CD14-positive monocyte (primary cell): Measurements from ENCODE around the gene AGO3. TPM values are rescaled to one million over a fixed set of nuclear protein-coding genes. Genes with fewer than 3 reads are reported as not detected.

ENCODE experiments used
- DNase-seq, 3 donors: peaks; one replicate each; pipeline ENCODE4 v3.0.0-alpha.2; 2011 to 2022
- H2AFZ ChIP-seq: 2 replicates; pipeline ENCODE4 v1.6.0; 2012; ENCODE audit warnings: mild to moderate bottlenecking, low read depth, low read length, inconsistent platforms; ENCODE audit not compliant: insufficient read depth, poor library complexity, severe bottlenecking
- H3K27ac ChIP-seq, 2 donors: 1 replicate in 1 of 2; 2 replicates in 1 of 2; pipeline ENCODE4 v1.5.1; 2012 to 2013; ENCODE audit warnings: low read length in 2 of 2, control low read depth in 1 of 2, inconsistent platforms in 1 of 2, low read depth in 1 of 2, mild to moderate bottlenecking in 1 of 2
- H3K27me3 ChIP-seq, 2 donors: one replicate each; pipeline versions ENCODE4 v1.6.0 to v1.6.1; 2011 to 2013; ENCODE audit warnings: low read length in 2 of 2; ENCODE audit not compliant: control insufficient read depth in 2 of 2, insufficient read depth in 2 of 2
- H3K36me3 ChIP-seq, 2 donors: replicated peaks in 1 of 2; 1 replicate in 1 of 2; 2 replicates in 1 of 2; pipeline versions ENCODE4 v1.5.1 to v1.6.1; 2012 to 2013; ENCODE audit warnings: low read length in 2 of 2, control low read depth in 1 of 2, inconsistent platforms in 1 of 2, mild to moderate bottlenecking in 1 of 2; ENCODE audit not compliant: insufficient read depth in 2 of 2, control insufficient read depth in 1 of 2
- H3K4me1 ChIP-seq, 2 donors: 1 replicate in 1 of 2; 2 replicates in 1 of 2; pipeline versions ENCODE4 v1.5.1 to v1.6.1; 2012 to 2013; ENCODE audit warnings: low read length in 2 of 2, control low read depth in 1 of 2, inconsistent platforms in 1 of 2, mild to moderate bottlenecking in 1 of 2, moderate library complexity in 1 of 2; ENCODE audit not compliant: insufficient read depth in 2 of 2, control insufficient read depth in 1 of 2
- H3K4me2 ChIP-seq: replicated peaks from 2 replicates; pipeline ENCODE3; 2012; ENCODE audit warnings: low read length, moderate library complexity, mild to moderate bottlenecking; ENCODE audit not compliant: poor library complexity, severe bottlenecking; ENCODE audit errors: extremely low read depth
- H3K4me3 ChIP-seq, 3 experiments: fragments of 200-600 bp in 1 of 3; sonication (generic) in 1 of 3; replicated peaks in 1 of 3; 1 replicate in 2 of 3; 2 replicates in 1 of 3; pipeline ENCODE4 v1.5.1; 2011 to 2013; ENCODE audit warnings: low read length in 3 of 3, mild to moderate bottlenecking in 3 of 3, control low read depth in 2 of 3, low read depth in 2 of 3, inconsistent platforms in 1 of 3, moderate library complexity in 1 of 3
- H3K79me2 ChIP-seq: 2 replicates; pipeline ENCODE4 v1.6.0; 2012; ENCODE audit warnings: mild to moderate bottlenecking, control low read depth, inconsistent platforms, low read length, moderate library complexity; ENCODE audit not compliant: insufficient read depth
- H3K9ac ChIP-seq: 2 replicates; pipeline ENCODE4 v1.6.0; 2017; ENCODE audit warnings: low read length, mild to moderate bottlenecking; ENCODE audit not compliant: insufficient read depth, poor library complexity, severe bottlenecking
- H3K9me3 ChIP-seq, 2 donors: replicated peaks in 1 of 2; 1 replicate in 1 of 2; 2 replicates in 1 of 2; pipeline versions ENCODE4 v1.5.1 to v1.6.1; 2012 to 2013; ENCODE audit warnings: low read length in 2 of 2, control low read depth in 1 of 2; ENCODE audit not compliant: control insufficient read depth in 1 of 2, insufficient read depth in 1 of 2
- H4K20me1 ChIP-seq: 2 replicates; pipeline ENCODE4 v1.6.0; 2012; ENCODE audit warnings: mild to moderate bottlenecking, low read length, control low read depth, moderate library complexity; ENCODE audit not compliant: insufficient read depth
- H3K27ac Mint-ChIP-seq, 7 donors: one replicate each; pipeline ENCODE4 v1.8.0; 2020; ENCODE audit warnings: mild to moderate bottlenecking in 7 of 7, mixed read lengths in 7 of 7, moderate library complexity in 6 of 7, inconsistent platforms in 2 of 7
- H3K27me3 Mint-ChIP-seq, 3 donors: one replicate each; pipeline ENCODE4 v1.8.0; 2021 to 2022; ENCODE audit warnings: low read depth in 3 of 3, mild to moderate bottlenecking in 3 of 3, mixed read lengths in 3 of 3, moderate library complexity in 3 of 3, inconsistent platforms in 1 of 3
- H3K36me3 Mint-ChIP-seq, 2 donors: one replicate each; pipeline ENCODE4 v1.8.0; 2020; ENCODE audit warnings: mixed read lengths in 2 of 2, inconsistent platforms in 1 of 2, mild to moderate bottlenecking in 1 of 2
- H3K4me1 Mint-ChIP-seq: one replicate; pipeline ENCODE4 v1.8.0; 2020; ENCODE audit warnings: mild to moderate bottlenecking, mixed read lengths
- H3K4me3 Mint-ChIP-seq, 2 donors: one replicate each; pipeline ENCODE4 v1.8.0; 2020; ENCODE audit warnings: mild to moderate bottlenecking in 2 of 2, mixed read lengths in 2 of 2, moderate library complexity in 1 of 2
- H3K9me3 Mint-ChIP-seq, 7 donors: one replicate each; pipeline ENCODE4 v1.8.0; 2020 to 2022; ENCODE audit warnings: mixed read lengths in 7 of 7, mild to moderate bottlenecking in 6 of 7, moderate library complexity in 6 of 7, inconsistent platforms in 2 of 7
- WGBS: methylation state at CpG from one replicate; pipeline ENCODE4 v1.1.5; 2013; ENCODE audit warnings: missing lambda C conversion rate; ENCODE audit not compliant: insufficient coverage; 5-methylcytosine and 5-hydroxymethylcytosine counted together
- intact Hi-C, 2 donors: fragments of 100-400 bp; cut with micrococcal nuclease; formaldehyde crosslinking; loops; one replicate each; pipeline versions ENCODE4 v1.15.0 to v1.15.1; 2023
- polyA plus RNA-seq, 3 donors: library from polyadenylated mRNA; depleted of rRNA in 1 of 3; unstranded in 2 of 3; stranded (reverse) in 1 of 3; fragments of 300-500 nt in 2 of 3; fragments of >200 nt in 1 of 3; fragmentation: Illumina TruSeq in 2 of 3; gene quantifications; 1 replicate in 2 of 3; 2 replicates in 1 of 3; pipeline ENCODE4 v1.2.3, GENCODE V29; 2012 to 2021
- TF ChIP-seq, protein P1 (sequence below): fragments of 200-600 bp; IDR thresholded peaks from one replicate; pipeline ENCODE4 v1.8.0; 2022; ENCODE audit warnings: antibody characterized with exemption, mild to moderate bottlenecking

The AGO3 gene
- polyA plus RNA-seq, 3 donors: 6.3 to 9.0 (median 8.3) TPM

DNA sequence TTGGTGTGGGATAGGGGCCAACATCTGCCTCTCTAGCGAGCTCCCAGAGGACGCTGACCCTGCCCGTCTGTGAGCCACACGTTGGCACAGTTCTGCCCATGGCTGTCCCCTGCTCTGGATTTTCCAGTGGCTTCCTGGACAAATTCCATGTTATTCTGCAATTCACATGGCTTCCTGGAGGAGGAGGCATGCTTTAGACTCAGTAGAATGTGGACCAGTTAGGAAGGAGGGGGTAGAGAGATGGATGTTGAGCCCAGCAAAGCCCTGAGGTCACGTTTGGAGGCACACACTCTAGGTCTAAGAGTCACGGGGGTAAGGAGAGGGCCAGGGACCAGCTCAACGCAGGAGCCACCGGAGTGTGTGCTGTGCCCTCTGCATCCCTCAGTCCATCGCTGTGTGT lies 181.9 kb downstream of the AGO3 start:
- H3K9ac ChIP-seq: no peak overlapping the region
- no peaks in the 10 kb centered on the region for H4K20me1 ChIP-seq
- TF ChIP-seq, protein P1, sequence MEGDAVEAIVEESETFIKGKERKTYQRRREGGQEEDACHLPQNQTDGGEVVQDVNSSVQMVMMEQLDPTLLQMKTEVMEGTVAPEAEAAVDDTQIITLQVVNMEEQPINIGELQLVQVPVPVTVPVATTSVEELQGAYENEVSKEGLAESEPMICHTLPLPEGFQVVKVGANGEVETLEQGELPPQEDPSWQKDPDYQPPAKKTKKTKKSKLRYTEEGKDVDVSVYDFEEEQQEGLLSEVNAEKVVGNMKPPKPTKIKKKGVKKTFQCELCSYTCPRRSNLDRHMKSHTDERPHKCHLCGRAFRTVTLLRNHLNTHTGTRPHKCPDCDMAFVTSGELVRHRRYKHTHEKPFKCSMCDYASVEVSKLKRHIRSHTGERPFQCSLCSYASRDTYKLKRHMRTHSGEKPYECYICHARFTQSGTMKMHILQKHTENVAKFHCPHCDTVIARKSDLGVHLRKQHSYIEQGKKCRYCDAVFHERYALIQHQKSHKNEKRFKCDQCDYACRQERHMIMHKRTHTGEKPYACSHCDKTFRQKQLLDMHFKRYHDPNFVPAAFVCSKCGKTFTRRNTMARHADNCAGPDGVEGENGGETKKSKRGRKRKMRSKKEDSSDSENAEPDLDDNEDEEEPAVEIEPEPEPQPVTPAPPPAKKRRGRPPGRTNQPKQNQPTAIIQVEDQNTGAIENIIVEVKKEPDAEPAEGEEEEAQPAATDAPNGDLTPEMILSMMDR: no peak
- DNase-seq: no peak
- peaks cover 14 to 25% of the 10 kb centered on the region in 2 donors for H3K4me1 ChIP-seq
- no peaks in the 10 kb centered on the region for H3K27me3 ChIP-seq
- Mint-ChIP-seq H3K27ac (no peak overlapping the region), H3K36me3 (peaks cover 37 to 40% of the 10 kb centered on the region in 2 donors), H3K27me3 (peaks cover 2 to 5% (median 3%) of the 10 kb centered on the region in 3 donors), H3K4me1 (peaks cover 24% of the 10 kb centered on the region), H3K4me3 (no peak overlapping the region), H3K9me3 (peaks cover 0 to 2% (median 0%) of the 10 kb centered on the region in 7 donors)
- H3K36me3 ChIP-seq: peaks cover 2 to 15% of the 10 kb centered on the region in 2 donors
- no peak overlapping the region for H3K4me3 ChIP-seq
- no peak overlapping the region for H2AFZ ChIP-seq
- H3K4me2 ChIP-seq: no peak overlapping the region
- H3K27ac ChIP-seq: no peak overlapping the region
- H3K9me3 ChIP-seq: no peaks in the 10 kb centered on the region
- intact Hi-C loops: no loop called here
- 98% methylated on average over 9 of the region's 9 CpGs for WGBS
- H3K79me2 ChIP-seq: no peaks in the 10 kb centered on the region

DNA sequence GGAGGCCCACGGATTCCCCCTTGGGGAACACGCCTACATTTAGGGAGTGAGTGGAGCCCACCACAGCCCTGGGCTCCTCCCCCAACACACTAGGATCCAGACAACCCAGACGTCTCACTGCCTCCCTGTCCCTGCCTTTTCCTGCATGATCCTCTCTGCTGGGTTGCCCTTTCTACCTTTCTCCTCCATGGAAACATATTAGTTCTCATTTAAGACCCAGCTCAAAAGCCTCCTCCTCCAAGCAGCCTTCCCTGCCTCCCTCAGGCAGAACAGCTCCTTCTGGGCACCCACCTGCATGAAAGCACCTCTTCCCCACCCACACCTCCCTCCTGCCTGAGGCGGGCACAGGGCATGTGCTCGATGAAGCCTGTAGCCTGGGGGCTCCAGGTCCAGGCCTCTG lies 183.5 kb downstream of the AGO3 start:
- no peak overlapping the region for H3K9ac ChIP-seq
- DNase-seq: no peak
- intact Hi-C loops: no loop called here
- H4K20me1 ChIP-seq: no peaks in the 10 kb centered on the region
- H3K4me3 Mint-ChIP-seq: no peak overlapping the region
- no peak overlapping the region for H3K4me3 ChIP-seq
- H3K27me3 Mint-ChIP-seq: peaks cover 1 to 3% (median 2%) of the 10 kb centered on the region in 3 donors
- no peaks in the 10 kb centered on the region for H3K27me3 ChIP-seq
- no peak overlapping the region for H2AFZ ChIP-seq
- no peak overlapping the region for H3K4me2 ChIP-seq
- H3K36me3 ChIP-seq: peaks cover 2 to 15% of the 10 kb centered on the region in 2 donors
- H3K4me1 Mint-ChIP-seq: peaks cover 31% of the 10 kb centered on the region
- H3K4me1 ChIP-seq: peaks cover 20 to 37% of the 10 kb centered on the region in 2 donors
- no peak overlapping the region for H3K27ac Mint-ChIP-seq
- no peaks in the 10 kb centered on the region for H3K79me2 ChIP-seq
- H3K36me3 Mint-ChIP-seq: peaks cover 33 to 35% of the 10 kb centered on the region in 2 donors
- H3K9me3 ChIP-seq: no peaks in the 10 kb centered on the region
- H3K27ac ChIP-seq: no peak overlapping the region
- TF ChIP-seq, protein P1: no peak
- WGBS: 70% methylated on average over 5 of the region's 5 CpGs
- H3K9me3 Mint-ChIP-seq: peaks cover 0 to 2% (median 0%) of the 10 kb centered on the region in 7 donors
